HG03442 (cell line): ENCODE results near the gene NMRK2.
"Not testable (repeated sequence)": the region's sequence is repeated elsewhere in the genome, so short reads cannot be mapped to it uniquely, and the experiment has no call there.

ENCODE experiments used
- ATAC-seq: cut with Tn5 transposase; IDR thresholded peaks from one replicate; pipeline ENCODE4 v1.9.1; 2021; ENCODE audit warnings: mild to moderate bottlenecking, moderate library complexity; ENCODE audit not compliant: unreplicated experiment

NMRK2 gene

GRCh38 chr19:3936506-3937442, 3.9 kb downstream of the NMRK2 start:
- ATAC-seq: no peak

- not testable (repeated sequence) for ATAC-seq
Measured at GRCh38 chr19:3938300-3938950, 5.6 kb downstream of the NMRK2 start.

- ATAC-seq: no peak
Measured at GRCh38 chr19:3942790-3943409, 10.0 kb downstream of the NMRK2 start.

GRCh38 chr19:3944018-3944721, 11.3 kb downstream of the NMRK2 start:
- ATAC-seq: no peak

- no peak for ATAC-seq
Measured at GRCh38 chr19:3945838-3946237, 13.0 kb downstream of the NMRK2 start.

GRCh38 chr19:3947316-3947933, 14.6 kb downstream of the NMRK2 start:
- ATAC-seq: not testable (repeated sequence)

GRCh38 chr19:3949294-3949693, 16.4 kb downstream of the NMRK2 start:
- no peak for ATAC-seq

- ATAC-seq: no peak
Measured at GRCh38 chr19:3949997-3950859, 17.4 kb downstream of the NMRK2 start.

- no peak for ATAC-seq
Measured at GRCh38 chr19:3950871-3951861, 18.3 kb downstream of the NMRK2 start.

- ATAC-seq: not testable (repeated sequence)
Measured at GRCh38 chr19:3952755-3953276, 19.9 kb downstream of the NMRK2 start.

GRCh38 chr19:3954107-3954506, 21.2 kb downstream of the NMRK2 start:
- no peak for ATAC-seq

GRCh38 chr19:3955276-3955675, 22.4 kb downstream of the NMRK2 start:
- ATAC-seq: not testable (repeated sequence)

GRCh38 chr19:3955688-3956087, 22.8 kb downstream of the NMRK2 start:
- no peak for ATAC-seq

- ATAC-seq: no peak
Measured at GRCh38 chr19:3958836-3959765, 26.2 kb downstream of the NMRK2 start.

GRCh38 chr19:3959766-3960131, 26.9 kb downstream of the NMRK2 start:
- ATAC-seq: no peak

GRCh38 chr19:3961007-3961406, 28.1 kb downstream of the NMRK2 start:
- no peak for ATAC-seq
